ENCODE measurements around the gene RGS3.

Gene RGS3

GRCh38 chr9:113601656-113602055 lies 138.1 kb downstream of the RGS3 start:
- Histone ChIP-seq H3K9ac (ENCODE audit: low read length) (no peak overlapping the region), H3K27me3 (ENCODE audit: insufficient read depth, low read length) (no peaks in the 10 kb centered on the region), H3K4me2 (ENCODE audit: low read length) (no peak overlapping the region), H3K4me3 (ENCODE audit: low read depth, low read length, poor library complexity, severe bottlenecking) (no peak overlapping the region), H3F3A (ENCODE audit: insufficient read depth, low read length) (no peaks in the 10 kb centered on the region), H3K27ac (ENCODE audit: low read depth, low read length, poor library complexity, severe bottlenecking) (no peak overlapping the region), H3K9me2 (ENCODE audit: low read depth, low read length) (no peaks in the 10 kb centered on the region), H3K79me2 (ENCODE audit: insufficient read depth, low read length) (no peaks in the 10 kb centered on the region), H3K36me3 (ENCODE audit: insufficient read depth, low read length) (no peaks in the 10 kb centered on the region), H4K20me1 (ENCODE audit: insufficient read depth, low read length) (no peaks in the 10 kb centered on the region), H2AFZ (ENCODE audit: low read length) (no peak overlapping the region), H3K9me3 (ENCODE audit: low read length) (no peaks in the 10 kb centered on the region), H3K4me1 (ENCODE audit: insufficient read depth, low read length, severe bottlenecking) (peaks cover 17% of the 10 kb centered on the region)
- TF ChIP-seq CTCF (IDR thresholded peaks at IDR 0.05; ENCODE audit: low read length) (no peak), EZH2 (IDR thresholded peaks at IDR 0.05; ENCODE audit: borderline replicate concordance, low read length) (no peak)

- Histone ChIP-seq H3K4me1 (ENCODE audit: insufficient read depth, low read length, severe bottlenecking) (peaks cover 17% of the 10 kb centered on the region), H3K9me2 (ENCODE audit: low read depth, low read length) (no peaks in the 10 kb centered on the region), H3K4me3 (ENCODE audit: low read depth, low read length, poor library complexity, severe bottlenecking) (no peak overlapping the region), H3K9ac (ENCODE audit: low read length) (no peak overlapping the region; the same call in 1 of the 2 replicates), H2AFZ (ENCODE audit: low read length) (no peak overlapping the region), H3K36me3 (ENCODE audit: insufficient read depth, low read length) (no peaks in the 10 kb centered on the region), H3K9me3 (ENCODE audit: low read length) (no peaks in the 10 kb centered on the region), H3K4me2 (ENCODE audit: low read length) (peak overlapping the region; percentile 12; the same call in 1 of the 2 replicates), H3F3A (ENCODE audit: insufficient read depth, low read length) (no peaks in the 10 kb centered on the region), H3K27ac (ENCODE audit: low read depth, low read length, poor library complexity, severe bottlenecking) (no peak overlapping the region), H4K20me1 (ENCODE audit: insufficient read depth, low read length) (no peaks in the 10 kb centered on the region), H3K79me2 (ENCODE audit: insufficient read depth, low read length) (no peaks in the 10 kb centered on the region), H3K27me3 (ENCODE audit: insufficient read depth, low read length) (no peaks in the 10 kb centered on the region)
- no peak for TF ChIP-seq EZH2 (IDR thresholded peaks at IDR 0.05; ENCODE audit: borderline replicate concordance, low read length)
- TF ChIP-seq CTCF (IDR thresholded peaks at IDR 0.05; ENCODE audit: low read length): no peak
Observed at GRCh38 chr9:113602126-113603047, 138.9 kb downstream of the RGS3 start.

- H3K9ac ChIP-seq (ENCODE audit: low read length): no peak overlapping the region
- H2AFZ ChIP-seq (ENCODE audit: low read length): no peak overlapping the region
- H3K27ac ChIP-seq (ENCODE audit: low read depth, low read length, poor library complexity, severe bottlenecking): no peak overlapping the region
- no peak overlapping the region for H3K4me3 ChIP-seq (ENCODE audit: low read depth, low read length, poor library complexity, severe bottlenecking)
- no peaks in the 10 kb centered on the region for H3K36me3 ChIP-seq (ENCODE audit: insufficient read depth, low read length)
- TF ChIP-seq EZH2 (IDR thresholded peaks at IDR 0.05; ENCODE audit: borderline replicate concordance, low read length): no peak
- TF ChIP-seq CTCF (IDR thresholded peaks at IDR 0.05; ENCODE audit: low read length): no peak
- H3K9me2 ChIP-seq (ENCODE audit: low read depth, low read length): no peaks in the 10 kb centered on the region
- H3K4me1 ChIP-seq (ENCODE audit: insufficient read depth, low read length, severe bottlenecking): peaks cover 17% of the 10 kb centered on the region
- H3K79me2 ChIP-seq (ENCODE audit: insufficient read depth, low read length): no peaks in the 10 kb centered on the region
- H4K20me1 ChIP-seq (ENCODE audit: insufficient read depth, low read length): no peaks in the 10 kb centered on the region
- H3K9me3 ChIP-seq (ENCODE audit: low read length): no peaks in the 10 kb centered on the region
- H3F3A ChIP-seq (ENCODE audit: insufficient read depth, low read length): no peaks in the 10 kb centered on the region
- H3K4me2 ChIP-seq (ENCODE audit: low read length): no peak overlapping the region; the same call in 1 of the 2 replicates
- no peaks in the 10 kb centered on the region for H3K27me3 ChIP-seq (ENCODE audit: insufficient read depth, low read length)
Observed at GRCh38 chr9:113603048-113603375, 139.5 kb downstream of the RGS3 start.
